Measurements from ENCODE around the gene SEMA7A.
"Not testable (repeated sequence)": the region's sequence is repeated elsewhere in the genome, so short reads cannot be mapped to it uniquely, and the experiment has no call there.

SEMA7A gene

GRCh38 chr15:74390647-74391288, 43.0 kb downstream of the SEMA7A start:
- intact Hi-C loops (cut with micrococcal nuclease) = no loop called here
- no peaks in the 10 kb centered on the region for H3K36me3 Mint-ChIP-seq (ENCODE audit: low read depth)
- peaks cover 54% of the 10 kb centered on the region for H3K4me1 Mint-ChIP-seq (ENCODE audit: low read depth)
- no peaks in the 10 kb centered on the region for H3K9me3 Mint-ChIP-seq
- H3K4me3 Mint-ChIP-seq = no peak overlapping the region
- H3K27me3 Mint-ChIP-seq = peaks cover 58% of the 10 kb centered on the region
- H3K27ac Mint-ChIP-seq = peak overlapping the region; percentile 66

DNA sequence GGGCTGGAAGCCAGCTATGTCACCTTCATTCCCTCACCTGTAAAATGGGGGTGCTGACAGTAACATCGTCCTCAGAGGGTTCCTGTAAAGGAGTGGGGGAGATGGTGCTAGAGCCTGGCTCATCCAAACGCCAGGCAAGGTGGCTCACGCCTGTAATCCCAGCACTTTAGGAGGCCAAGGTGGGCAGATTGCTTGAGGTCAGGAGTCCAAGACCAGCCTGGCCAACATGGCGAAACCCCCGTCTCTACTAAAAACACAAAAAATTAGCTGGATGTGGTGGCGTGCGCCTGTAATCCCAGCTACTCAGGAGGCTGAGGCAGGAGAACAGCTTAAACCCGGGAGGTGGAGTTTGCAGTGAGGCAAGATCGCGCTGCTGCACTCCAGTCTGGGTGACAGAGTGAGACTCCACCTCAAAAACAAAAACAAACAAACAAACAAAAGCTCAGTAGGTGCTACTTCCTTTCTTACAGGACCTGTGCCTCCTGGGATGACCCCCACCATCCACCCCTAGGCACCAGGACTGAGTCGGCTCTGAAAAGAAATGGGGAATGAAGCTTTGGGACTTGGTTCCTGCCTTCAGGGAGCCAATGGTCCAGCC, 43.6 kb downstream of the SEMA7A start:
- peaks cover 53% of the 10 kb centered on the region for H3K4me1 Mint-ChIP-seq (ENCODE audit: low read depth)

GRCh38 chr15:74389241-74390048, 44.3 kb downstream of the SEMA7A start:
- Mint-ChIP-seq H3K27ac (peak overlapping the region; percentile 3), H3K9me3 (no peaks in the 10 kb centered on the region), H3K27me3 (peaks cover 51% of the 10 kb centered on the region), H3K36me3 (ENCODE audit: low read depth) (no peaks in the 10 kb centered on the region), H3K4me1 (ENCODE audit: low read depth) (peaks cover 60% of the 10 kb centered on the region), H3K4me3 (no peak overlapping the region)
- intact Hi-C loops (cut with micrococcal nuclease) = no loop called here

More for the DNA sequence above, 43.6 kb downstream of the SEMA7A start:
- H3K9me3 Mint-ChIP-seq; H3K36me3 Mint-ChIP-seq (ENCODE audit: low read depth); intact Hi-C loops (cut with micrococcal nuclease); H3K4me3 Mint-ChIP-seq: not testable (repeated sequence)
- Mint-ChIP-seq H3K27me3 (peaks cover 56% of the 10 kb centered on the region), H3K27ac (peak overlapping the region; percentile 66)

GRCh38 chr15:74388363-74388951, 45.3 kb downstream of the SEMA7A start:
- Mint-ChIP-seq H3K9me3 (no peaks in the 10 kb centered on the region), H3K36me3 (ENCODE audit: low read depth) (no peaks in the 10 kb centered on the region), H3K4me3 (no peak overlapping the region), H3K4me1 (ENCODE audit: low read depth) (peaks cover 59% of the 10 kb centered on the region), H3K27ac (peak overlapping the region; percentile 3), H3K27me3 (peaks cover 50% of the 10 kb centered on the region)
- intact Hi-C loops (cut with micrococcal nuclease) = no loop called here

DNA sequence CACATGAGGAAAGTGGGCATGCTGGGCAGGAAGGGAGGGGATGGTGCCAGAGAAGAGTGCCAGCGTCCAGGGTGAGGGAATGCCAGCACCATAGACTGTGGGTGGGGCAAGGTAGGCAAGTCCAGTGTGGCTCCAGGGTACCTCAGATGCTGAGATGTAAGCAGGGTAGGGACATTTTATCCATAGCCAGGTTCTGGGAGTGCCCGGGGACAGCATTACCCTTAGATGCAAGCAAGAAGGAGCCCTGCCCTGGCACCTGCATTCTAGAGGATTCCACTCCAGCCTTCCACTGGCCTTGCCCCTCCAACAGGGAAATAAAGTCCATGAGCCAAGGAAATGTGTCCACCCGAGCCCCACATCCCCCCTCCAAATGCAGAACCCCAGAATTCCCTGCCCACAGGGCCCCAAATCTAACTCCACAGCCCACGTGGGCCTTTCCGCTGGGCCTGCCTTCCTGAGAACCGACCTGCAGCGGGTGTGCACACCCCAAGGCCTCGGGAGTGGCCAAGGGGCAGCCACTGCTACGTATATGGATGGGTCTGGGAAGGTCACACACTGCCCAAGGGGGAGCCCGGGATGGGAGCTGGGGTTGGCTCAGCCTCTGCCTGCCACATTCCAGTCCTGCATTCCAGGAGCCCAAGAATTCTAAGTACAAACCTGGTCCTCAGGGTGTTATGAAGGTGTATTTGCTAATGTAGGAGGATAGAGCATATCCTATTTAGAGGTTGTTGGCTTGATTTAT, 46.0 kb downstream of the SEMA7A start:
- Mint-ChIP-seq H3K27me3 (peaks cover 45% of the 10 kb centered on the region), H3K4me3 (no peak overlapping the region), H3K27ac (peak overlapping the region; percentile 52), H3K36me3 (ENCODE audit: low read depth) (no peaks in the 10 kb centered on the region), H3K9me3 (no peaks in the 10 kb centered on the region), H3K4me1 (ENCODE audit: low read depth) (peaks cover 52% of the 10 kb centered on the region)
- intact Hi-C loops (cut with micrococcal nuclease) = no loop called here

GRCh38 chr15:74387141-74387541, 46.6 kb downstream of the SEMA7A start:
- H3K9me3 Mint-ChIP-seq = no peaks in the 10 kb centered on the region
- peaks cover 46% of the 10 kb centered on the region for H3K4me1 Mint-ChIP-seq (ENCODE audit: low read depth)
- no peak overlapping the region for H3K4me3 Mint-ChIP-seq
- intact Hi-C loops (cut with micrococcal nuclease) = no loop called here
- no peaks in the 10 kb centered on the region for H3K36me3 Mint-ChIP-seq (ENCODE audit: low read depth)
- peaks cover 40% of the 10 kb centered on the region for H3K27me3 Mint-ChIP-seq
- H3K27ac Mint-ChIP-seq = peak overlapping the region; percentile 52

GRCh38 chr15:74386496-74387140, 47.1 kb downstream of the SEMA7A start:
- intact Hi-C loops (cut with micrococcal nuclease) = no loop called here
- peaks cover 40% of the 10 kb centered on the region for H3K4me1 Mint-ChIP-seq (ENCODE audit: low read depth)
- H3K4me3 Mint-ChIP-seq = no peak overlapping the region
- H3K36me3 Mint-ChIP-seq (ENCODE audit: low read depth) = no peaks in the 10 kb centered on the region
- H3K27me3 Mint-ChIP-seq = peaks cover 37% of the 10 kb centered on the region
- H3K27ac Mint-ChIP-seq = peak overlapping the region; percentile 52
- no peaks in the 10 kb centered on the region for H3K9me3 Mint-ChIP-seq

- H3K27ac Mint-ChIP-seq = no peak overlapping the region
- no peaks in the 10 kb centered on the region for H3K36me3 Mint-ChIP-seq (ENCODE audit: low read depth)
- no peaks in the 10 kb centered on the region for H3K9me3 Mint-ChIP-seq
- H3K4me1 Mint-ChIP-seq (ENCODE audit: low read depth) = peaks cover 31% of the 10 kb centered on the region
- intact Hi-C loops (cut with micrococcal nuclease) = no loop called here
- peaks cover 39% of the 10 kb centered on the region for H3K27me3 Mint-ChIP-seq
- H3K4me3 Mint-ChIP-seq = no peak overlapping the region
These were observed 48.0 kb downstream of the SEMA7A start for GRCh38 chr15:74385733-74386132.

DNA sequence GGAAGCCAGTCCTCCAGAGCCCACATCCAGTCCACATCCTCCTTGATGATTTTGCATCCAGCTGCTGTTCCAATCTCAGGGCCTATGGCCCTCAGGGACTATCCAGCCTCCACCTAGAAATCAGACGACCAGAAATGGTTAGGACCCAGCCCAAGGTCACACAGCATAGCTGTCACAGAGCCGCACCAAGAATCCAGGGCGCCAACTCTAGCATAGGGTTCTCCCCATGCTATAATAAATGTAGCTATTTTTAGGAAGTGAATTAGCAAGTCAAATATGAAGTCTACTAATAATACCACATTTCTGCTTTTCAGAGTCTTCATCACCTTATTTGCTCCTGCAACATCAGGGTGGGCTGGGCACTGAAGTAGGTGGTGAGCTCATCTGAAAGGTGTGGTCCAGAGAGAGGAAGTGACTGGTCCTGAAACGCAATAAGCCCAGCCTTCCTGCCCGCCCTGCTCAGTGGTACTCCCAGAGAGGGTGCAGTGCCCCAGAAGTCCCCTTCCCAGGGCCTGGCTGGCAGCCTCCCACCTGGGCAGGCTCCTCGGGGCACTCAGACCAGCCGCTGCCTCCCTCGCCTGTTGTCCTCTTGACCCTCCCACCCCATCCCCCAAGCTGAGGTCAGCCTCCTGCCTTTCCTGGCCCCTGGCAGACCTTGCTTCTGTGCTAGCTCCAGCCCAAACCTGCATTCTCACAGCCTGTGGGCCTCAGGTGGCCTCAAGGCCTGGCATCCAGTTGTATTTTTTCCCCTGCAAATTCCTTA, 48.7 kb downstream of the SEMA7A start:
- H3K27me3 Mint-ChIP-seq = peaks cover 37% of the 10 kb centered on the region
- no peak overlapping the region for H3K4me3 Mint-ChIP-seq
- H3K36me3 Mint-ChIP-seq (ENCODE audit: low read depth) = no peaks in the 10 kb centered on the region
- H3K27ac Mint-ChIP-seq = peak overlapping the region; percentile 37
- intact Hi-C loops (cut with micrococcal nuclease) = no loop called here
- no peaks in the 10 kb centered on the region for H3K9me3 Mint-ChIP-seq
- H3K4me1 Mint-ChIP-seq (ENCODE audit: low read depth) = peaks cover 25% of the 10 kb centered on the region

DNA sequence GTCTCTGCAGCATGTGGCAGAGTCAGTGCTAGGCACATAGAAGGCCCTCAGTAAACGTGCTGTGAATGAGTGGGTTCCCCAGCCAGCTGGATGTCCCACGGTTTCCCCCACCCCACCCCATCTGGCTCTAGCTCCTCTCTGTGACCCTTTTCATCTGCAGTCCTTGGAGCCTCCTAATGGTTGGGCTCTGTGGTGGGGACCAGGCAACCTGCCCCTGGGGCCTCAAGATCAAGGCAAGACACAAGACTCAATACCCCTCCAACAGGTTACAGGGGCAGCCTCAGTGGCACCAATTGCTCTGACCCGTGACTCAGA, 49.2 kb downstream of the SEMA7A start:
- H3K27me3 Mint-ChIP-seq = peaks cover 38% of the 10 kb centered on the region
- H3K27ac Mint-ChIP-seq = peak overlapping the region; percentile 37
- intact Hi-C loops (cut with micrococcal nuclease) = no loop called here
- peaks cover 21% of the 10 kb centered on the region for H3K4me1 Mint-ChIP-seq (ENCODE audit: low read depth)
- no peaks in the 10 kb centered on the region for H3K36me3 Mint-ChIP-seq (ENCODE audit: low read depth)
- no peak overlapping the region for H3K4me3 Mint-ChIP-seq
- H3K9me3 Mint-ChIP-seq = no peaks in the 10 kb centered on the region

DNA sequence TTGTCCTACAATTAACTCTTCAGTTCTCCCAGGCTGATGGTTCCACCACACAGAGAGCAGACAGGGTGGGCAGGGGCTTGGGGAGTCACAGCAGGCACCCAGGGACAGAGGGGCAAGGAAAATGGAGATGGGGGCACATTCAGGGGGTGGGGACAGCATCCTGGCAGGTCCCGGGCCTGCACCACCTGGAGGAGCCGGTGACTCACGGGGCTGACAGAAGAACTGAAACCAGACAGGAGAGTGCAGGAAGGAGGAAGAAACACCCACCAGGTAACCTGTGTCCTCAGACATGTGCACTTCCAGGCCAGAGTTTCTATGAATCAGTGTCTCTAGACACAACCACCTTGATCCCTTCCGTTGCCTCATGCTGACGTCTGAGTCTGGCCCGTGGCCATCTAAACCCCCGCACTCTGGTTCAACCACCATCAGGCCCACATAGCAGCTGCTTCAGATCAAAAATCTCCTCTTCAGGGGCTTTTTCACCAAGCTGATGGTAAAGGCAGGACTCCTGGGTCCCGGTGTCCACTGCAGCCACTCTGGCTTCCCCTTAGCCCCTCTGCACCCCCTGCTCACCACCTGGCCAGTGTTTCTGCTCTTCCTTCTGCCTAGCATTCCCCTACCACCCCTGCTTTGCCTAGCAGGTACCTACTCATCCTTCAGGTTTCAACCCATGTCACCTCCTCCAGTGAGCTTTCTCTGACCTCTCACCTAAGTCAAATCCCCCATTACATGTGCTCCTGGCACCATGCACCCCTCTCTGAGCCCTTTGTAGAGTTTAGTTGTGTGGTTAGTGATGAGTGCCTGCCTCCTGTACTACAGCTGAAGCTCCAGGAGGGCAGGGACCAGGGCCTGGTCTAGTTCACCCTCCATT, 49.8 kb downstream of the SEMA7A start:
- Mint-ChIP-seq H3K27ac (peak overlapping the region; percentile 37), H3K4me1 (ENCODE audit: low read depth) (peaks cover 19% of the 10 kb centered on the region), H3K36me3 (ENCODE audit: low read depth) (no peaks in the 10 kb centered on the region), H3K4me3 (no peak overlapping the region), H3K27me3 (peaks cover 39% of the 10 kb centered on the region), H3K9me3 (no peaks in the 10 kb centered on the region)
- intact Hi-C loops (cut with micrococcal nuclease) = no loop called here

DNA sequence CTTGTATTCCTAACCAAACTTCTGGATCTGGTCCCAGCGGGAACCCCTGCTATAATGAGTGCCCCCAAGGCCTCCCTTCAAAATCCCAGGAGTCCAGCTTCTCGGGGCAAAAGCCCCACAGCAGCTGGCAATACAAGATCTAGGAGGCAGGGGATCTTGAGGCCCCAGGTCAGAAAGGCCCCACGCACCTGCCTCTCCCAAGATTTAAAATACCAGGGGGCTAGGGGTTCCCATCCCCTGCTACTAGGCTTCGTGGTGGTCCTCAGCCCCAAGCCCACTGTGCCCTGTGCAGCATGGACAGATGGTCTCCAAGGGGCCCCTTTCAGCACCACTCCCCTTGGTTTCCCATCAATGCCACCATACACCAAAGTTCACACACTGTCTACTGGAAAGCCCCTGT, 50.5 kb downstream of the SEMA7A start:
- no peaks in the 10 kb centered on the region for H3K9me3 Mint-ChIP-seq
- no peak overlapping the region for H3K27ac Mint-ChIP-seq
- H3K36me3 Mint-ChIP-seq (ENCODE audit: low read depth) = no peaks in the 10 kb centered on the region
- H3K4me1 Mint-ChIP-seq (ENCODE audit: low read depth) = peaks cover 23% of the 10 kb centered on the region
- no peak overlapping the region for H3K4me3 Mint-ChIP-seq
- intact Hi-C loops (cut with micrococcal nuclease) = no loop called here
- peaks cover 40% of the 10 kb centered on the region for H3K27me3 Mint-ChIP-seq
